ENCODE measurements around the gene ATP6AP1. TPM values are rescaled to one million over a fixed set of nuclear protein-coding genes. Genes with fewer than 3 reads are reported as not detected.
"Not testable (repeated sequence)": the region's sequence is repeated elsewhere in the genome, so short reads cannot be mapped to it uniquely, and the experiment has no call there.

Gene ATP6AP1
- total RNA-seq, 2 donors from 2014 or later = 40.8 to 75.7 TPM

- peaks cover 6 to 20% of the 10 kb centered on the region in 2 donors for H3K4me1 ChIP-seq (ENCODE audit: control insufficient read depth in 1 of 2, low read depth in 2 of 2)
- no peaks in the 10 kb centered on the region for H3K27me3 ChIP-seq (replicated peaks; ENCODE audit: insufficient read depth)
- peak overlapping the region; percentile 91 for H3K4me3 ChIP-seq
- no peak for DNase-seq (ENCODE audit: low spot score)
- H3K9me3 ChIP-seq = no peaks in the 10 kb centered on the region
- peak overlapping the region; percentile 98 for H3K27ac ChIP-seq
- ATAC-seq (ENCODE audit: insufficient number of reproducible peaks, low FRiP score, low read depth) = no peak
- TF ChIP-seq CTCF (IDR thresholded peaks at IDR 0.05) = no peak
- H3K36me3 ChIP-seq = peaks cover 18% of the 10 kb centered on the region
These were observed 28.7 kb upstream of the ATP6AP1 start for GRCh38 chrX:154399527-154400368.

- Histone ChIP-seq H3K4me1 (ENCODE audit: control insufficient read depth in 1 of 2, low read depth in 2 of 2) (peaks cover 6 to 20% of the 10 kb centered on the region in 2 donors), H3K36me3 (peaks cover 18% of the 10 kb centered on the region), H3K4me3 (peak overlapping the region; percentile 91)
- H3K27ac ChIP-seq; H3K27me3 ChIP-seq (replicated peaks; ENCODE audit: insufficient read depth); DNase-seq (ENCODE audit: low spot score); H3K9me3 ChIP-seq; ATAC-seq (ENCODE audit: insufficient number of reproducible peaks, low FRiP score, low read depth): not testable (repeated sequence)
These were observed 28.1 kb upstream of the ATP6AP1 start for GRCh38 chrX:154400369-154400817.

GRCh38 chrX:154401045-154401799 is 27.3 kb upstream of the ATP6AP1 start:
- peaks cover 18% of the 10 kb centered on the region for H3K36me3 ChIP-seq
- no peaks in the 10 kb centered on the region for H3K27me3 ChIP-seq (replicated peaks; ENCODE audit: insufficient read depth)
- H3K4me1 ChIP-seq (ENCODE audit: control insufficient read depth in 1 of 2, low read depth in 2 of 2) = peaks cover 6 to 20% of the 10 kb centered on the region in 2 donors
- H3K27ac ChIP-seq = no peak overlapping the region
- ATAC-seq (ENCODE audit: insufficient number of reproducible peaks, low FRiP score, low read depth) (no peak), DNase-seq (ENCODE audit: low spot score) (no peak)
- no peaks in the 10 kb centered on the region for H3K9me3 ChIP-seq
- H3K4me3 ChIP-seq = no peak overlapping the region
- no peak for TF ChIP-seq CTCF (IDR thresholded peaks at IDR 0.05)

DNA sequence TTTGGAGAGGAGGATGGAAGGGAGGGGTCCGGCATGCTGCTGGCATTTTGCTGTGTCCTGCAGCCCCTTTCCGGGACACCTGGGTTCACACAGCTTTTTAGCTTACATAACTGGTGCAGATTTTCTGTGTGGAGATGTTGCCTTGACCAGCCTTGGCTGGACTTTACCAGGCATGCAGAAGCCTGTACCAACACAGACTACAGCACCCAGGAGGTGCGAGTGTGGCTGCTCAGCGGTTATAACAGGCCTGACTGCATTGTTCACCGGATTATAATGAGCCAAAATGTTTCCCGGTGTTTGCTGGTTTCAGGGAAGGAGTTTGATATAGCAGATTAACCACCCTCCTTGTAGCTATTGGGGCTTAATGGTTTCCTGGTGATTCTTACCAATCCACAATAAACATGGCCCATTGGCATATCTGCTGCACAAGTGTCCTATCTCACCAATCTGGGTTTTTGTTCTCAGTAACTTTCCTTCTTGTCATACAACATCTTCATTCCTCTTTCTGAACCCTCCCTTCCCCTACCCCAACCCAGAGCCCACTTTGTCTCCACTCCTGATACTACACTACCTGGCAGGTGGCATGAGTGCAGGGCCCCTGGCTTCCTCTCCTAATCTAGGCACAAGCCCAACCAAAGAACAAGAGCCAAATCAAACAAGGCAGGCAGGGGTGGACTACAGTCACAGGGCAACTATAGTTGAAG is 26.4 kb upstream of the ATP6AP1 start:
- DNase-seq (ENCODE audit: low spot score) (no peak), ATAC-seq (ENCODE audit: insufficient number of reproducible peaks, low FRiP score, low read depth) (no peak)
- peaks cover 6 to 20% of the 10 kb centered on the region in 2 donors for H3K4me1 ChIP-seq (ENCODE audit: control insufficient read depth in 1 of 2, low read depth in 2 of 2)
- no peaks in the 10 kb centered on the region for H3K27me3 ChIP-seq (replicated peaks; ENCODE audit: insufficient read depth)
- no peak overlapping the region for H3K4me3 ChIP-seq
- peaks cover 18% of the 10 kb centered on the region for H3K36me3 ChIP-seq
- H3K9me3 ChIP-seq = no peaks in the 10 kb centered on the region
- no peak for TF ChIP-seq CTCF (IDR thresholded peaks at IDR 0.05)
- no peak overlapping the region for H3K27ac ChIP-seq

DNA sequence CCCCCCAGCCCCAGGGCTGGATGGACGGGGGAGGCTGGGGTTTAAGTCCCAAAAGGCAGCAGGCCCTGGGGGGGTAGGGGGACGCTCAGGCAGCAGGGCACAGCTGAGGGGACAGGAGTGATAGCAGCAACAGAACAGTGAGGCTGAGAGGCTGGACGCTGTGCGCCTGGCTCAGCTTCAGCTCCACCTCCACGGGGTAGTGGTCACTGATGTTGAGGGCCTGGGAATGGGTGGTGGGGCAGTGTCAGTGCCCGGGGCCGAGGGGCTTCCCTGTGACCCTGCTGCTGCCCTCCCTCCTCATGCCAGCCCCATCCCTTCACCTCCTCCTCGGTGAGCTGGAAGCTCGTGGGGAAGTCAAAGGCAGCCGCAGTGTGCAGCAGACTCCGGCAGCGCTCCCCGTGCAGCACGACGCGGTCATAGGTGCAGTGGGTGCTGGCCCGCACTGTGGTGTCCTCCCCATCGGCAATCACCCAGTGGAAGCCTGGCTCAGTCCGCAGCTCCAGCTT is 25.8 kb upstream of the ATP6AP1 start:
- no peak for DNase-seq (ENCODE audit: low spot score)
- peaks cover 18% of the 10 kb centered on the region for H3K36me3 ChIP-seq
- no peaks in the 10 kb centered on the region for H3K27me3 ChIP-seq (replicated peaks; ENCODE audit: insufficient read depth)
- H3K27ac ChIP-seq = no peak overlapping the region
- no peak for ATAC-seq (ENCODE audit: insufficient number of reproducible peaks, low FRiP score, low read depth)
- no peak overlapping the region for H3K4me3 ChIP-seq
- no peaks in the 10 kb centered on the region for H3K9me3 ChIP-seq
- peaks cover 6 to 20% of the 10 kb centered on the region in 2 donors for H3K4me1 ChIP-seq (ENCODE audit: control insufficient read depth in 1 of 2, low read depth in 2 of 2)
- TF ChIP-seq CTCF (IDR thresholded peaks at IDR 0.05) = no peak

All from thoracic aorta (tissue), 2 donors.